Activated CD4-positive, alpha-beta T cell treated with anti-CD3 and anti-CD28 coated beads, Interleukin-2, amount 50 U/mL, for 4 hours (primary cell): ENCODE data around the gene REV3L.

Source experiments
- DNase-seq, 2 experiments: peaks; one replicate each; pipeline ENCODE4 v3.0.0-alpha.2; 2020

Gene REV3L

DNA sequence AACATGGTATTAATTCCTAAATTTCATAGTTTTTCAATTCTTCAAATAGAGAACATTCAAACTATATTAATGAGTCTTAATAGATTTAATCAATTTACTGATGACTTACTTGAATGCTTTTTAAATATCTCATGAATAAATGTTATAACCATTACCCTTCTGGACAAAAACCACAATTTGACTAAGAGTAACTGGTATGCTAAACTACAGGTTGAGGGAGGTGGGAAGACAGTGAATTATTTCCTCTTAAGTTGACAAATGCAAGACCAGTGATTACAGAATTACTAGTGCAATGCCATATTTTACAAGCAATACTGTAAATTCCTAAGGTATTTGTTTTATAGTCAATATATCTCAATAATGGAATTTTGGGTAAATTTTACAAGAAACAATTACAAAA lies 65.1 kb downstream of the REV3L start:
- DNase-seq = no peak

GRCh38 chr6:111417181-111417585 lies 65.8 kb downstream of the REV3L start:
- DNase-seq = no peak

DNA sequence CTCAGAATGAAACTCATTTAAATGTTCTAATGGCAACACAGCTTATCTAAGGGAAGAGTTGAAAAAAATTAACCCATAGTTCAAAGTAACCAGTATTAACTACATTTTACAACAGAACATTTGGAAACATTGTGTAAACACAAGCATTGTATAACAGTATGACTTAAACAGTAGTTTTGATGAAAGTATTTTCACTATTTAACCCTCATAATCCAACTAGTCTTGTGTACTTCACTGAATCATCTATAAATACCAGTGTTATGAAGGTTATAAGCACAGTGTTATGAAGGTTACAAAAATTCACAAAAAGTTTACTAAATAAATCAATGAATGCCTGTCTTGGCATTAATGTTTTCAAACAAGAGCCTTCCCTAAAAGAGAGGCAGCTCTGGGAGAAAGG lies 66.5 kb downstream of the REV3L start:
- DNase-seq = no peak

DNA sequence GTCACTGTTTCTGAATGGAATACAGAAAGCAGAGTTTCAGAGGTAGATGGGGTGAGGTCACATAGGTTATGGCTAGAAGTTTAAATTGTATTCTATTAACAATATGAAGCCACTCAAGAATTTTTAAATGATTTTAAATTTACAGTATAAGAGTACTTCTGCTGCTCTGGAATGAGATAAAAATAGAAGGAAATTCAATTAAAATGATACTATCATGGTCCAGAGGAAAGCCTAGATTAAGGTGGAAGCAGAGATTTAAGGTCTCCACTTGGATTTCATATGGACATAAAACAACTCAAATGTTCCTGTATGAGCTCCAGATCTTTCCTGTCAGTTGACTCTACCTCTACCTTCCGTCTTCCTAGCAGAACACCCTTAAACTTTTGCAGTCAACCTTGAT lies 68.6 kb downstream of the REV3L start:
- DNase-seq = no peak

DNA sequence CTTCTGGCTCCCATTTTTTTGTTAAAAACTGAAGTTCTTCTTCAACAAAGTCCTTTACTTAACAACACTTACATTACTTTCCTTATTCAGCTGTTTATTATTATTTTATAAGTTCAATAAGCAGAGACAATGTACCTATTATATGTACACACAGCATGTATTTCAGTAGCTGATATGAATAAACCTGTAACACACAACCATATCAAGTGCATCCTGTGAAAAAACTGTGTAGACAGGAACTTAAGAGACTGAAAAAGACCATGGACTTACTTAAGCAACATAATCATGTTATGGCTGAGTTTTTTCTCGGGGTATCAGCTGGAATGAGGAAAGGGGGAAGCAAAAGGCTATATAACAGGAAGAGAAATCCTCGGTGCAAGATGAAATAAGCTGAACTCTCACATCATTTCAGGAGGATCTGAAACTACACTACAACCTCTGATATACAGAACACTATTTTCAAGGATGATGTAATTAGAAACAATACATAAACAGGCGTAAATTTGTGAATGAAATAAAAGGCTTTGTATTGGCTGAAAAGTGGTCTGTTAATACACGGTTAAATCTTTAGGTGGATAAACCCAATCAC lies 70.9 kb downstream of the REV3L start:
- no peak for DNase-seq

DNA sequence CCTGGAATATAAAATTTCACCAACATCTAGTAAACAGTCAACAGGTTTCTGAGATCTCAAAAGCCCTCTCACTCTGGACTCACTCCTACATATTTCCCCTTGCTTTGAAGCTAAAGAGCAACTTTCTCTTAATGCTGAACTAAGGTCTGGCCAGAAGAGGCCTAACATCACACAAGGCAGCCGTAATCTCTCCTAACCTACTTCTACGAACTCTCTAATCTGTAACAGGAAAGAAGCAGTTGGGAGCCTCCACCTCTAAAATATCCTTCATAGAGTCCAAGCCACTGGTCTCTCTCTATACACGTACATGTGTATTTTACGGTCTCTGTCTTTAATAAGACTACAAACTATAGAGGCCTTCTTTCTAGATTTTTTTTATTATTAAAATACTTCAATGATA lies 72.0 kb downstream of the REV3L start:
- DNase-seq = no peak

GRCh38 chr6:111410371-111410770 lies 72.6 kb downstream of the REV3L start:
- no peak for DNase-seq

- no peak for DNase-seq
Observed at GRCh38 chr6:111409430-111409829, 73.6 kb downstream of the REV3L start.

DNA sequence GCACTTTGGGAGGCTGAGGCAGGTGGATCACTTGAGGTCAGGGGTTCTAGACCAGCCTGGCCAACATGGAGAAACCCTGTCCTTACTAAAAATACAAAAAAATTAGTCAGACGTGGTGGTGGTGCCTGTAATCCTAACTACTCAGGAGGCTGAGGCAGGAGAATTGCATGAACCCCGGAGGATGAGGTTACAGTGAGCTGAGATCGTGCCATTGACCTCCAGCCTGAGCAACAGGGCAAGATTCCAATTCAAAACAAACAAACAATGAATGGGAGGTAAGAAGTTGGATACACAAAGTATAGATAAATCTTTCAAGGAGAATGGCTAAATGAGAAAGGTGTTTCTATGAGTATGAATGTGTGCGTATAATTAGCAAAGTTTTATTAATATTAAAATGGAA lies 75.3 kb downstream of the REV3L start:
- no peak for DNase-seq

DNA sequence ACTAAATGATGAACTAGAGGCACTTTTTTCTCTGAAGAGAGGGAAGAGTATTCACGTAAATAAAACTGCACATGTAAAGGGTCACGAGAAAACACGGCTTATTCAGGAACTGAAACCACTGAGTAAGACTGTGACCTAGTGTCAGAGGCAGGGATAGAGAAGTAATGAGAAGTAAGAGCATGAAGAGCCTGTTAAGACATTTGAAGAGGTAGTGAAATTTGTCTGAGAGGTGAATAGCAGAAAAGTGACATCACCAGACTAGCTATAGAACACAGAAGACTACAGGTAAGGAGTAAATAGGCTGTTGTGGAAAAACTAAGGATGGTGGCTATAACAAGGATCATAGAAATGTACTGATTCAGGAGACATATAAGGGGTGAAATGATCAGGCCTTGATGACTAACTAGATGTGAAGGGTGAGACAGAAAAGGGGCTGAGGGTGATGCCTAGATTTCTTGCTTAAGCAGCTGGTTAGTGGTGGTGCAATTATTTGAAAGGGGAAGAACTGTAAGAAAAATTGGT lies 76.8 kb downstream of the REV3L start:
- no peak for DNase-seq

DNA sequence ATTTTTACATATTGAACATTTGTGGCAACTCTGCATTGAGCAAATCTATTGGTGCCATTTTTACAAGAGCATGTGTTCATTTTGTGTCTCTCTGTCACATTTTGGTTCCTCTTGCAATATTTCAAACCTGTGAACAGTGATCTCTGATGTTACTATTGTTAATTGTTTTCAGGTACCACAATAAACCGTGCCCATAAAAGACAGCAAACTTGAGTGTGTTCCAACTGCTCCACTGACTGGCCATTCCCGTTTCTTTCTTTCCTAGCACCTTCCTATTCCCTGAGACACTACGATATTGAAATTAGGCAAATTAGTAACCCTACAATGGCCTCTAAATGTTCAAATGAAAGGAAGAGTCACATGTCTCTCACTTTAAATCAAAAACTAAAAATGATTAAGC lies 79.6 kb downstream of the REV3L start:
- no peak for DNase-seq

DNA sequence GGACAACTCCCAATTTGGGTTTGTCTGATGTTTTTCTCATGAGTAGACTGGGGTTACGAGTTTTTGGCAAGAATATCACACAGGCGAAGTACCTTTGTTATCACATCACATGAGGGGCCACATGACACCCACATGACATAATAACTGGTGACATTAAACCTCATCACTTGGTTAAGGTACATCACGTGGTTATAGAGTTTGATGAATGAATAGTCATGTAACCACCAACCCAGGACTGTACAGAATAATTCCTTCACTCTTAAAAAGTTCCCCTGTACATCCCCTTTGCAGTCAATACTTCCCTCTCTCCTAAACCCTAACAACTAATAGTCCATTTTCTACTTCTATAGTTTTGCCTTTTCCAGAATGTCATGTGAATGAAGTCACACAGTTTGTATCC lies 83.4 kb downstream of the REV3L start:
- DNase-seq = no peak

DNA sequence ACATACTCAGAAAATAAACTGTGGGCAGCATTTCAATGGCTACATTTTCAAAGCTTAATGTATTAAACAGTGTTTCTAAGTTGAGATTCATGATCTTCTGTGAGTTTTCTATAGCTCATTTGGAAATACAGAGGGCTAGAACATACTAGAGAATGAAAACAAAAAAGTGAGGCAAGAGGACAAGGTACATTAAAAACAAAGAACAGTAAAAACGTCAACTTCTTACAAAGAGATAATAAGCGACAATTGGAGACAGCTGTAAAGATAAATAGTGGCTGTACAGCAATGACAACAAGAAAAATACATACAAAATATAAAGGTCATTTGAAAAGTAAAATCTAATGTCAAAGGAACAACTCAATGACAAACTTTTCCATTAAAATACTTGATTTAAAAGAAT lies 94.3 kb downstream of the REV3L start:
- DNase-seq = no peak

DNA sequence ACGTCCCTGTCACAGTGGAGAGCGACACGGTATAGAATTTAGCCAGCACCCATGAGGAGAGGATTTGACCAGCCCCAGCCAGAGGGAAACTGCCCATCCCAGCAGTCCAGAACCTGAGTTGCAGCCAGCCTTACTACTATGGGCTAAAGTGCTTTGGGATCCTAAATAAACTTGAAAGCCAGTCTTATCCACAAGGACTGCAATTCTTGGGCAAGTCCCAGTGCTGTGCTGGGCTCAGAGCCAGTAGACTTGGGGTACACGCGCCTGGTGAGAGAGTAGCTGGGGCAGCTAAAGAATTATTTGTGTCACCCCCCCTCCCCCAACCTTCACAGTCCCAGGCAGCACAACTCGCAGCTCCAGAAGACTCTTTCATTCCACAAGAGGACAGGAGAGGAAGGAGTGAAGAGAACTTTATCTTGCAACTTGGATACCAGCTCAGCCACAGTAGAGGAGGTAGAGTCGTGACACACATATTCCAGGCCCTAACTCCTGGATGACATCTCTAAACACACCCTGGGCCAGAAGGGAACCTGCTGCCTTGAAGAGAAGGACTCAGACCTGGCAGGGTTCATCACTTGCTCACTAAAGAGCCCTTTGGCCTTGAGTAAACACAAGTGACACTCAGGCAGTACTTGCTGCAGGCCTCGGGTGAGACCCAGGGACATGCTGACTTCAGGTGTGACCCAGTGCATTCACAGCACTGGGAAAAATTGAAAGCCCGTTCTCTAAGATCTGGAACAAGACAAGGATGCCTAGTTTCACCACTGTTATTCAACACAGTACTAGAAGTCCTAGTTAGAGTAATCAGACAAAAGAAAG lies 100.3 kb downstream of the REV3L start:
- no peak for DNase-seq

GRCh38 chr6:111381728-111382127 lies 101.3 kb downstream of the REV3L start:
- no peak for DNase-seq

GRCh38 chr6:111381123-111381522 lies 101.9 kb downstream of the REV3L start:
- DNase-seq = no peak

- no peak for DNase-seq
Observed at GRCh38 chr6:111379831-111380230, 103.2 kb downstream of the REV3L start.

DNA sequence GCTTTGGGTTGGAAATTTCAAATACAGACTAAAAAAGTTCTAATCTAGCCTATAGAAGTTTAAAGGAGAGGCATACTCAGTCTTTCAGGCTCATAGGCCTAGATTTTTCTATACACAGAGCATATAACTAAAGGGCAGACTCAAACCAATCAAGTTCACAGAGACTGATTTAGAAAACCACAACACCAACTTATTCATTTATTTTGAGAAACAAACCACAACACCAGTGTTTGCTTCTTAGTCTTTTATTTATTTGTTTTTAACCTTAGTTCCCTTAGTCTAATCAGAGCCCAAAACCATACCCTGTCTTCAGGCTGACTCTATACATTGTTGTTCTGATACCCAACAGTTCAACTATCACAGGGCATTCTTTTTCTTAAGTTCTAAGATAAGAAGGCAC lies 103.7 kb downstream of the REV3L start:
- no peak for DNase-seq

- DNase-seq = no peak
Observed at GRCh38 chr6:111377558-111378120, 105.4 kb downstream of the REV3L start.

- no peak for DNase-seq
Observed at GRCh38 chr6:111367393-111368088, 115.5 kb downstream of the REV3L start.

DNA sequence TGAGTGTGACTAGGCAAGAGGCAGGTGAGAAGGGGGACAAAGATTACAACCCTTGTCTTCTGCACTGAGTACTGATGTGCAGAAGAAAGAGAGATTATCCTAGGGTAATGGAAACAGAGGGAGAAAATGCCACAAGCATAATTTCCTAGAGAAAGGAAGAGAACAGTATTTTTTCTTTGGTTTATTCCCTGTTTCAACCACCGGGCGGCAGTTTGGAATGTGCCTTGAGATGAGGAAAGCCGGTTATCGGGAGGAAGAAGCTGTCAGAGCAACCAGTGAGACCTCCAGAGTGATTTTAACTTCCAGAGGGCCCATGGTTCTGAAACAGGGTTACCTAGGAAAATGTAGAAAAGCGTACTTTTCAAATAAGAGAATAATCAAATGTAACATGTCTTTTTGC lies 121.4 kb downstream of the REV3L start:
- no peak for DNase-seq

DNA sequence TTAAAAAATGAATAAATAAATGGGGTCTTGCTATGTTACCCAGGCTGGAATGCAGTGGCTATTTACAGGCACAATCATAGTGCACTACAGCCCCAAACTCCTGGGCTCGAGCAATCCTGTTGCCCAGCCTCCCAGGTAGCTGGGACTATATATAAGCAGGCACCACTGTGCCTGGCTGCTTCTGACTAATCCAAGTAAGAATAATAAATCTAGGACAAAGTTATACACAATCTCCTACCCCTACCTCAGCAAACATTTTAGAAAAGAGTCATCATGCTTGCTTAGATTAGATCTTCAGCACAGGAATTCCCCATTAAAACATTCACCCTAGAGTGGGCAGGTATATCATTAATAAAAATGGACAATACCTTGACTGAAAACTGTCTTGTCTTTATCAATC lies 124.6 kb downstream of the REV3L start:
- DNase-seq = no peak

GRCh38 chr6:111357705-111358104 lies 125.3 kb downstream of the REV3L start:
- DNase-seq = no peak

DNA sequence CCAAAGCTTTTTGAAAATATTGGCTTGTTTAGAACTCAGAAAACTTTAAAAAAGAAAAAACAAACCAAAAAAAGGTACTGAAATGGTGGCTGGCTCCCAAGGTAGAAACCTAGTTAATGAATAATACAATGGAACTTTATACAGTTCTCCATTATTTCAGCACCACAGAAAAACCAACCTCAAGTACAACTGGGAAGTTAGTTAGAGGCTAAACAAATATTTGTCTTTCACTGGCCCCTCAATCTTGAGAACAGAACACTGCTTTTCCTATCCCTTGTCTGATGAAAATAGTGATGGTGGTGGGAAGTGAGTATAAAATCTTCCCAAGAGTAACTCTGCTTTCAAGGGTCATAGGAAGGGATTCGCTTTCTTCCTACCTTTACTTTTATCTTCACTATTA lies 126.5 kb downstream of the REV3L start:
- no peak for DNase-seq
